Effector memory CD4-positive, alpha-beta T cell (primary cell): Measurements from ENCODE around the gene MMP26.

Source experiments
- DNase-seq, 3 donors: peaks; one replicate each; pipeline ENCODE4 v3.0.0-alpha.2; 2020
- H3K27ac ChIP-seq: 2 replicates; pipeline ENCODE4 v1.7.0; 2013; ENCODE audit warnings: mild to moderate bottlenecking, low read length, moderate library complexity; ENCODE audit not compliant: insufficient read depth, poor library complexity, severe bottlenecking
- H3K27me3 ChIP-seq: replicated peaks from 2 replicates; pipeline ENCODE4 v1.7.0; 2013; ENCODE audit warnings: mild to moderate bottlenecking, low read length; ENCODE audit not compliant: insufficient read depth, control insufficient read depth, poor library complexity, severe bottlenecking
- H3K36me3 ChIP-seq: 2 replicates; pipeline ENCODE4 v1.7.0; 2013; ENCODE audit warnings: mild to moderate bottlenecking, low read length, moderate library complexity; ENCODE audit not compliant: control insufficient read depth, insufficient read depth
- H3K4me1 ChIP-seq: 2 replicates; pipeline ENCODE4 v1.7.0; 2013; ENCODE audit warnings: low read length, mild to moderate bottlenecking; ENCODE audit not compliant: control insufficient read depth, insufficient read depth, poor library complexity, severe bottlenecking
- H3K4me3 ChIP-seq: 2 replicates; pipeline ENCODE4 v1.7.0; 2013; ENCODE audit warnings: low read length, low read depth, mild to moderate bottlenecking; ENCODE audit not compliant: insufficient read depth, poor library complexity, severe bottlenecking
- H3K9me3 ChIP-seq: 2 replicates; pipeline ENCODE4 v1.7.0; 2013; ENCODE audit warnings: mild to moderate bottlenecking, low read length, moderate library complexity; ENCODE audit not compliant: control insufficient read depth

Gene MMP26

GRCh38 chr11:4680341-4680740, 24.2 kb upstream of the MMP26 start:
- no peak for DNase-seq
- H3K4me1 ChIP-seq, result no peaks in the 10 kb centered on the region

GRCh38 chr11:4682623-4683419, 21.8 kb upstream of the MMP26 start:
- Histone ChIP-seq H3K27ac (no peak overlapping the region), H3K4me3 (no peak overlapping the region), H3K36me3 (no peaks in the 10 kb centered on the region), H3K4me1 (no peaks in the 10 kb centered on the region), H3K27me3 (no peaks in the 10 kb centered on the region), H3K9me3 (no peaks in the 10 kb centered on the region)
- no peak for DNase-seq

More at GRCh38 chr11:4680341-4680740, 24.2 kb upstream of the MMP26 start:
- no peak overlapping the region for H3K27ac ChIP-seq
- H3K4me3 ChIP-seq, result no peak overlapping the region
- no peaks in the 10 kb centered on the region for H3K27me3 ChIP-seq
- no peaks in the 10 kb centered on the region for H3K36me3 ChIP-seq
- H3K9me3 ChIP-seq, result no peaks in the 10 kb centered on the region

DNA sequence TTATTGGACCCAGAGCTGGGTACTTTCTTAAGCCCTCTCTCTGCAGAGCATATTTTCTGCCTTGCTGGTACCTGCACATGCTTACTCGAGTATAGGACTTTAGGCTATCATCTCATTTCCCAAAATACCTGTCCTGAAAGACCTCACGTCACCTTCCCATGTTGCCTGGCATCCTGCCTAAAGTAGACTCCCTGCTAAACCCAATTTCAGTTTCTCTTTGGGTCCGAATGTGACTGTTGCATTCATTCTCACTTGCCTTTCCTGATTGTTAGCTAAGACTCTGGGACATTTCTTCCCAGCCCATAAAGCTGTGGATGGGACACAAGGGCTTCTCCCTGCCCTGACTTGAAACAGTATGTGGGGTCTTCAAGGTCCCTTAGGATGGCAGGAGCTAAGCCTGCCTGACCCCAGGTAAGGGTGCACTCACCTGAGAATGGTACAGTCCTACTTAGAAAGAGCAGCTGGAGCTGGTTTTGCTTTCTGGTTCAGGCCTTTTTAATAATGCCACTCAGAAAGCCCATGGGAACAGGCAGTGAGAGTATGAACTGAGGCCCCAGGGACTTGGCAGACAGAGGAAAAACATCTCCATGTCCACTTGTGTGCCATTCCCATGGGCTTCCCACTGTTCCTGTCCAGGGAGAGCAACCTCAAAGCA, 19.8 kb upstream of the MMP26 start:
- H3K27ac ChIP-seq, result no peak overlapping the region
- DNase-seq, result no peak
- no peaks in the 10 kb centered on the region for H3K9me3 ChIP-seq
- no peaks in the 10 kb centered on the region for H3K27me3 ChIP-seq
- H3K36me3 ChIP-seq, result no peaks in the 10 kb centered on the region
- H3K4me3 ChIP-seq, result no peak overlapping the region
- no peaks in the 10 kb centered on the region for H3K4me1 ChIP-seq

- Histone ChIP-seq H3K36me3 (no peaks in the 10 kb centered on the region), H3K4me1 (no peaks in the 10 kb centered on the region), H3K9me3 (no peaks in the 10 kb centered on the region), H3K27ac (no peak overlapping the region), H3K27me3 (no peaks in the 10 kb centered on the region), H3K4me3 (no peak overlapping the region)
- DNase-seq, result no peak
These were observed 9.1 kb upstream of the MMP26 start for GRCh38 chr11:4695442-4695841.

DNA sequence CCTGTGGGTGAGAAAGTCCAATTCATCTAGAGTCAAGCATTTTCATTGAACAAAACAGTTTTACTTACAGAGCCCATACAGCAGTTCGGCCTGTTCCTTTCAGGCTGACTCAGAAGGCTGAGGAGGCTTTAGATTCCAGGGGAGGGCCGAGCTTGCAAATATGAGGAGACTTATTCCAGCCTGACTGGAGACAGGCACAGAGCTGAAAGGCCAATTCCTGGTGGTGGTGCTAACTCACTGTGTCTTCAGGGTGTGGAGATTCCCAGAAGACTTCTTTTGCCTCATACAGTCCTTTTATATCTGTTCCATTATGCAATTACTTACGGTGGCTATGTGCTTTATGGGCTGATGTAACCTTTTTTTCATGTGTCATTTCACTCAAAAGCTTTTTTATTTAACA, 7.0 kb upstream of the MMP26 start, which contains the start of gene OR51E2:
Gene OR51E2 (minus strand): TSS at position 269 of the 400 bp plus-strand sequence. CDS start 15,142 bp downstream, outside the sequence.
- no peak within 1 kb of the TSS for H3K27ac ChIP-seq
- H3K4me1 ChIP-seq, result no peaks in the 10 kb centered on the region
- no peak within 1 kb of the TSS for H3K4me3 ChIP-seq
- H3K36me3 ChIP-seq, result no peaks in the 10 kb centered on the region
- H3K9me3 ChIP-seq, result no peaks in the 10 kb centered on the region
- no peak for DNase-seq
- no peaks in the 10 kb centered on the region for H3K27me3 ChIP-seq

DNA sequence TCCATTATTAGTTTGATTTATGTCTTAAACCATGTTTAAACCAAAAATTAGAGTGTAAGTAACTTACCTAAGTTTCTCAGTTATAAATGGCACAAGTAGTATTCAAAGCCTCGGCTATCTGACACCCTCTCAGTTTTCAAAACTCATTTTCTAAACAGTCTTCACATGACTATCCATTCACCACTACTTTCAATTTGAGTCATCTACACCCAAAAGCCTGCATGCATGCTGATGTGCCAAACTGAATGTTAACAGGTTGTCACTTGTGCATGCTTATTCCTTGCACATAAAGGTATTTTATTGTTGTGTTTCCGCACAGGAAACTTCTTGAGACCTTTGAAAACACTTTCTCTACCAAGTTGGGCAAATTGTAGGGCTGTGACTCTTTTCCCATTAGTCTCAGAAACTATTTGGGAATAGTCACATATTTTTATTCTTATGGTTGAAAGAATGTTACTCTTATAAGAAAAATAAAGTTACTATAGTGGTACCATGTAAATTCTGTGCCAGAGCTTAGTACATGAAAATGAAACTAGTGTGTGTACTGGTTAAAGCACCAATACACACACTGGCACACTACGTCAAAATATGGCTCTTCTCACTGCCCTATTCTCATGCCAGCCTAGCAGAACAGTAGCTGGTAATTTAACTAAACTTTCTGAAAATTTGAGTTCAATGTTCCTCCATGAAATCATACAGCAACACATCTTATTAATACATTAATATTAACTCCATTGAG, 4.7 kb upstream of the MMP26 start:
- Histone ChIP-seq H3K4me1 (no peaks in the 10 kb centered on the region), H3K4me3 (no peak overlapping the region), H3K36me3 (no peaks in the 10 kb centered on the region), H3K9me3 (no peaks in the 10 kb centered on the region), H3K27ac (no peak overlapping the region), H3K27me3 (no peaks in the 10 kb centered on the region)
- DNase-seq, result no peak

- Histone ChIP-seq H3K36me3 (no peaks in the 10 kb centered on the region), H3K9me3 (no peaks in the 10 kb centered on the region)
These were observed 4.2 kb upstream of the MMP26 start for GRCh38 chr11:4700436-4700820.

GRCh38 chr11:4704790-4705334, 278 bp downstream of the MMP26 start:
- Histone ChIP-seq H3K27ac (no peak overlapping the region), H3K27me3 (no peaks in the 10 kb centered on the region), H3K9me3 (no peaks in the 10 kb centered on the region), H3K4me1 (no peaks in the 10 kb centered on the region), H3K36me3 (no peaks in the 10 kb centered on the region), H3K4me3 (no peak overlapping the region)
- no peak for DNase-seq

More at GRCh38 chr11:4700436-4700820, 4.2 kb upstream of the MMP26 start:
- Histone ChIP-seq H3K27me3 (no peaks in the 10 kb centered on the region), H3K27ac (no peak overlapping the region), H3K4me3 (no peak overlapping the region), H3K4me1 (no peaks in the 10 kb centered on the region)
- DNase-seq, result no peak

GRCh38 chr11:4713241-4713640, 8.7 kb downstream of the MMP26 start:
- H3K4me1 ChIP-seq, result no peaks in the 10 kb centered on the region
- H3K27ac ChIP-seq, result no peak overlapping the region
- no peaks in the 10 kb centered on the region for H3K36me3 ChIP-seq
- H3K27me3 ChIP-seq, result peaks cover 4% of the 10 kb centered on the region
- DNase-seq, result no peak
- H3K9me3 ChIP-seq, result no peaks in the 10 kb centered on the region
- no peak overlapping the region for H3K4me3 ChIP-seq
